ENCODE results near the gene KLHL21. TPM values are rescaled to one million over a fixed set of nuclear protein-coding genes. Genes with fewer than 3 reads are reported as not detected.
"Not testable (repeated sequence)": the region's sequence is repeated elsewhere in the genome, so short reads cannot be mapped to it uniquely, and the experiment has no call there.

Gene KLHL21
- total RNA-seq, 1 experiment from 2014 or later = 8.4 TPM

DNA sequence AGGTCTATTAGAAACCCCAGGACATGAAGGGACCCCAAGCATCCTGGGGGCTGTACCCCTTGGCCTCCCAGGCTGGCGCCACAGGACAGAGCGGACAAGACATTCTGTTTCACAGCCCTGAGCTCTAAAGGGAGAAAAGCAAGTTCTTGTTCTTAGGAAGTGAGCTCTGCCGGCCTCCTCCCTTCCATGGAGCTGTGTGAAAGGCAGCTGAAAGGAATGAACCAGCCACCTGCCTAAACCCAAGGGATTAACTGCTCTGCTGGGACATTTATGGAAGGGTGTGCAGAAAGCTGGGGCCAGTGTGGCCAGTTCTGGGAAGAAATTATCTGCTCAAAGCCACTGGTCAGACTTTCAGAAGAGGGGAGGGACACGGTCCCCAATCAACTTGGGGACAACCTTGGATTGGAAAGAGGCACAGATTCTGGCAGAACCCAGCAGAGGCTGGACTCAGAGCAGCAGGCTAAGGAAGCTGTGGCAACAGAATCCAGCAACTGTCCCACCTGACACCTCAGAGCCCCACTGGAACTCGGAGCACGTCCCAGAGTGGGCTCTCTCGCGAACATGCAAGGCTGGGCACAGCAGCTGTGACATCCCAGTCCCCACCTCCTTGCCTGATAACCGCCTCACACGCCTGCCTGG lies 2.1 kb downstream of the KLHL21 start:
- DNase-seq (ENCODE audit: low spot score) = no peak

DNA sequence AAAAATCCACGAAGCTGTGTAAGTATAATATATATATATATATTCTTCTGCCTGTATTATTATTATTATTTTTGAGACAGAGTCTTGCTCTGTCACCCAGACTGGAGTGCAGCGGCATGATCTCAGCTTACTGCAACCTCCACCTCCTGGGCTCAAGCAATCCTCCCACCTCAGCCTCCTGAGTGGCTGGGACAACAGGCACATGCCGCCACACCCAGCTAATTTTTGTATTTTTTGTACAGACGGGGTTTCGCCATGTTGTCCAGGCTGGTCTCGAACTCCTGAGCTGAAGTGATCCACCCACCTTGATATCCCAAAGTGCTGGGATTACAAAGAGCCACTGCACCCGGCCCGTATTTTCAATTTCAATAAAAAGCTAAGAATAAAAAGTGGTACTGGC lies 2.7 kb downstream of the KLHL21 start:
- DNase-seq (ENCODE audit: low spot score) = not testable (repeated sequence)

DNA sequence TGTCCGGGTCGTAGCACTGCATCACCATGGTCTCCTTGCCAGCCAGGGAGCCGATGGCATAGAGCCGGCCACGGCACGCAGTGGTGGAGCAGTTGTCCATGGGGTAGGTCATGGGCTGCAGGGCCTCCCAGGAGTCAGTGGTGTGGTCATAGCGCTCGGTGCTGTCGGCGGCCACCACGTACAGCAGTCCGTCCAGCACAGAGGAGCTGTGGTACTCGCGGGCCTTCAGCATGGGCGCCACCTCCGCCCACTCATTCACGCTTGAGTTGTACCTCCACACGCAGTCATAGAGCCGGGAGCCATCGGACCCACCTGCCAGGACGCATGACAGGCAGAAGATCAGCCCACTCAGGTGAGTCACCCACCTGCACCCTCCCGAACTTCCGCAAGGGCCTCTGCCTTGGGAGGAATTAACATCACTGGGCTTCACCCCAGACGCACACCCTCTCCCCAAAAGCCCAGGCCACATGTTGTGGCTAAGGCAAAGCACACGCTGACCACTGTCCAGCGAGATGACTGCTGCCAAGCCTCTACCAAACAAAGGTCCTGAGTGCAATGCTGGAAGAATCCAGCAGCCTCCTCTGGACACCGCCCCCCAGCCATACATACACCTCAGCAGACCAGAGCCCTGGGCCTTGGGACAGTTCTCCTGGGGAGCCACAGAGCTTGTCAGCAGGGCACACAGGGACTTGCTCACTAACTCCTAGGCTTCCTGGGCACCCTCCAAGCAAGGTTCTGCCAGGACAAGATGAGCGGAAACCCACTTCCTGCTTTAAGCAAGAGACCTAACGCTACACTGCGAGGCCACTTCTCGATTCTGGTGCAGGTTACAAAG lies 3.3 kb downstream of the KLHL21 start:
- DNase-seq (ENCODE audit: low spot score) = no peak

DNA sequence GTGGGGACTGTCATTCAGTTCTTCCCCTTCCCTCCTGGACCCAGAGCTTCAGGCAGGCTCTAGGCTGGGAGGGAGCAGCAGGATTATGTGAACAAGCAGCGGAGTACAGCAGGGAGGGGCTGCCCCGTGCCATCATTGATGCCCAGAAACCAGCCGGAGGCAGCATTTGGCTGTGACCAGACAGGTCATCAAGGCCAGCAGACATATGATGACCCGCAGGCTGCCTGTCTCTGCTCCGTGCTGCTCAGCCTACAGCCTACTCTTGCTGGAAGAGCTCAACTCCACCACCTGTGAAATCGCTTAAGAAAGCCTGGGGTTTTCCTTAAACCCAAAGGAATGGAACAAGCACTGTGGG lies 4.9 kb downstream of the KLHL21 start:
- no peak for DNase-seq (ENCODE audit: low spot score)

DNA sequence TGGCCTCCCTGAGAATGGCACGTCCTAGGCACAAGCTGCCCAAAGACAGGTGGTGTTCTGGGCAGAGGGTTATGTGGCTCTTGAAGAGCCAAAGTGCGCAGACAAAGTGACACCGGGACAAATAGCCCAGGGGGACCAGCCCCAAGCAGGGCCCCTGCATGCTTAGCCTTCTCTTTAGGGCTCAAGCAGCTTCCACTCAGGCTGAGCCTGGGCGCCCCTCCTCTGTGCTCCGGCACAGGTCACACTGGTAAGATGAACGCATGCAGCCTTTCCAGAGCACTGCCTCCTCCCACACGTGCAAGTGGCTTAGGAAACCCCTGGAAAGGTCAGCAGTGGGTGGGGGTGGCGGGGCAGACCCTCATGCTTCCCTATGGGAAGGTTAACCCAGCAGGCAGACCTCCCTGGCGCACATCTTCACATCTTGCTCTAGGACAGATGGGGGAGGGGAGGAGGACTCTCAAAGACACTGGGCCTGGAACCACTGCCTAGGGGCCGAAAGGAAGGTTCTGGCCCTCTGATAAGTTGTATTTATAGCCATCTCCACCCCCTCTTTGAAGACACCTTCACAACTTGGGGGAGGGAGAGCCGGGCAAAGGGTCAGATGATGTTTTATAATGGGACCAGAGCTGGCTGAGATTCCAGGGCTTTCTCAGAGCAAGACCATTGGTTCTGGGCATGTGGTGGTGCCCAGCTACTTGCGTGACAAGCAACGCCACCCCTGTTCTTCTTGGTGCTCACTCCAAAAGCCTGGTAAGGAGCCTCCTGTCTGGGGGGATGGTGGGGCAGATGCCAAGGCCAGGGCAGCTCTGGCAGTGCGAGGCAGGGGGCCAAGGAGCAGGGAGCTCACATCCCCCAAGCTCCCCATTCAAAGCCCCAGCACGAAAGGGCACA lies 5.5 kb downstream of the KLHL21 start:
- DNase-seq (ENCODE audit: low spot score) = no peak

DNA sequence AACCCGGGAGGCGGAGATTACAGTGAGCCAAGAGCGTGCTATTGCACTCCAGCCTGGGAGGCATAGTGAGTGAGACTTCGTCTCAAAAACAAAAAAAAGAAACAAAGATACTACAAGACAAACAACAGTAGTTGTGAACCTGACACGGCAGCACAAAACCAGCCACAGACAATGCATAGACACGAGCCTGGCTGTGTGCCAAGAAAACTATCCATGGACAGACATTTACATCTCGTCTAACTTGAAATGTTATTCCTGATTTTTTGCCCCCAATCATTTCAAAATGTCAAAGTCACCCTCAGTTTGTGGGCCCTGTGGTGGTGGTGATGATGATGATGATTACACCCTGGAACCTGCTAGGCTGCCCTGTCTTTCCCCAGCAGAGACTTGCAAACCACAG lies 6.3 kb downstream of the KLHL21 start:
- no peak for DNase-seq (ENCODE audit: low spot score)

DNA sequence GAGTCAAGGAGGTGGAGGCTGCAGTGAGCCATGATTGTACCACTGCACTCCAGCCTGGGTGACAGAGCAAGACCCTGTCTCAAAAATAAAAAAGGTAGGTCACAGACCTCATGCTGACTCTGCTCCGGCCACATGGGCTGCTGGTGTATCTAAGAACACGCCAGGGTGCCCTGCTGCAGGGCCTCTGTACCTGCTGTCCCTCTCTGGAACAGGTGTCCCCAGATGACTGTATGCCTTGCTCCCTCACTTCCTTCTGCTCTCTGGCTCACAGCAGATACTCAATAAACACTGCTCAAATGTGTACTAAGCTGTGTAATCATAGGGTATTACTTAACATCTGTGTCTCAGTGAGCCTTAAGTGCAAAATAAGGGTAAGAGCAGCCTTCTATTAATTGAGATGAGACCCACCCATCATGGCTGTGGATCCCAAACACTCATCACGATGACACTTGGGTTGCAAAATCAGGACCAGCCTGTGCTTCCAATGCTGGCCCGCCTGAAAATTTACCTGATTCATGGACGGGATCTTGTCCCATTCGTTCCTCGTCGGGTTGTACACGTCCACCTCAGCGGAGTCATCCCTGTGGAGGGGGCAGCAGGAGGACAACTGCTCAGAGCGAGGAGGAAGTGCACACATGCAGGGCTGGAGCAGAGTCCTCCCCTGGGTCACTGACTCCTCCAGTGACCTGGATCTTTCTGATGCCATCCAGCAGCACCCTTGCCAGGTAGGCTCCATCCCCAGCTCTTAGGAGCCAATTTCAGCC lies 7.5 kb downstream of the KLHL21 start:
- no peak for DNase-seq (ENCODE audit: low spot score)

DNA sequence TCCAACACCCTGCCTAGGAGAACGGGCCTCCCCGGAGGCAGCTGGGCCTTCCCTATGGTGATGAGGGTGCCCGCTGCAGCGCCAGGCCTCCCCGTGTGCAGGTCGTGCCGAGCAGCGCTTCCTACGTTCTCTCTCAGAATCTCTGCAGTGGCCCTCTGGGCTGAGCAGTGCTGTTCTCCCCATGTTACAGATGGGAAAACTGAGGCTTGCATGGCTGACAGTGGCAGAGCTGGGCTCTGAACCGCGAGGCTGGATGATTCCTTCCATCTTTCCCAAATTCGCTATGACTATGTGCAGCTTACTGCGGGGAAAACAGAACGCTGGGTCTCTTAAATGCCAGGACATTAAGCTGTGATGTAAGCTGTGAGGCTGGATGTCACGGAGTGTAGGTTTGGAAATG lies 8.9 kb downstream of the KLHL21 start:
- DNase-seq (ENCODE audit: low spot score) = no peak

DNA sequence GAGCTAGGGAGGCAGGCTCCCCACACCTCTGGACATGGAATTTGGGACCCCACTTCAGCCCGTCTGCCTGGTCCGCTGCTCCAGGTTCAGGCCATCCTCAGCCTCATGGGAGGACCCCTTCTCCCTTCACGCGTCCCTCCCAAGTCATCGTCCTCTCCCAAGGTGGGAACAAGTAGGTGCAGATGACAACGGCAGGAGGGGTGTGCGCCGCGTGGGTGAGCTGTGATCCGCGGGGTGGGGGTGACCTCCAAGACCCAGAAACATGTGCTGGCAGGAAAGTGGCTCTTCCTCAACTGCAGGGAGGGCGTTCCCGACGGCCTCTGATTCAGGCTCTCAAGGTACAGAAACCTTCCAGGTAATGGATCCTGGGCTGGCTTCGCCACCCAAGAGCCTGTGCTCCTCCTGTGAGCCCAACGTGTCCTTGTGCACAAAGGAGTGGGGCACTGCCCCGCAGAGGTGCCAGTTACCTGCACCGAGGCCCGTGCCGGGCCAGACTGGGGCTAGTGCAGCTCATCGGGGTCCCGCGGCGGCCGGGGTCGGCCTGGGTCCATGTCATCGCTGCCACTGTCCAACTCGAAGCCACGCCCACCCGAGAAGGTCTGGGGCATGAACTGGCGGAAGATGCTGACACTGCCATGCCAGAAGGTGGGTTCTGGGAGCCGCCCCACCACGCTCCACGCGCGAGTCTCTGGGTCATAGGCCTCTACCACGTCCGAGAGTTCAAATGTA lies 9.6 kb downstream of the KLHL21 start:
- DNase-seq (ENCODE audit: low spot score) = no peak

DNA sequence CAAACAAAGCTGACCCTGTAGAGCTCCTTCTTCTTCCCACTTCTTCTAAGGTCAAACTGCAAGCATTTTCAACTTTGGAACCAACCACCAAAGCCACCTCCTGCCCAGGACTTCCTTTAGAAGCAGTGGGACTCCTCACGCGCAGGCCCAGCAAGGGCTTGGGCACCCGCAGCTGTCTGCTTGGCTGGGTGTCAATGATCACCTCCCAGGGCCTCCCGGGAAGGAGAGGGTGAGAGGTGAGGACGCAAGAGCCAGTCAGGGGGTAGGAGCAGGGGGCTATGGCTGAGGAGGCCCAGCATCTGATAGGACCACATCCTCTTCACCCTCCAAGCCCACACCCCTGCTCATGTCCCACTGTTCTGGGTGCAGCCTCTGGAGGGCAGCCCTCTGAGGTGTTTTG lies 10.2 kb downstream of the KLHL21 start:
- no peak for DNase-seq (ENCODE audit: low spot score)

DNA sequence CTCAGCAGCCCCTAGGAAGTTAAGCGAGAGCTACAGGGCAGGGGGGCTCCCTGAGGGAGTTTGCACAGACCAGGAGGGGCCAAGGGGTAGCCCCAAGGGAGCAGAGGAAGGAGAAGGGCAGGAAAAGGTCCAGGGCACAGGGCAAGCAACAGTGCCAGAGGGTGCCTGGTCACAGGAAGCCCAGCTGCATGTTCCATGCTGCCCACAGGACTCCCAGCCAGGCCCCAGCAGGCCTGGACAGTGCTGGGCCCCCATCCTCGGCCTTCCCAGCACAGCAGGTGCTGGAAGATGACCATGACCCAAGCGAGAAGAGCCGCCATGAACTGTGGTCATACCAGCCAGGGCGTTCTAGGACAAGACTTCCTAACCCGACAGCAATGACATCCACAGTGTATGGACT lies 11.0 kb downstream of the KLHL21 start:
- DNase-seq (ENCODE audit: low spot score) = no peak

DNA sequence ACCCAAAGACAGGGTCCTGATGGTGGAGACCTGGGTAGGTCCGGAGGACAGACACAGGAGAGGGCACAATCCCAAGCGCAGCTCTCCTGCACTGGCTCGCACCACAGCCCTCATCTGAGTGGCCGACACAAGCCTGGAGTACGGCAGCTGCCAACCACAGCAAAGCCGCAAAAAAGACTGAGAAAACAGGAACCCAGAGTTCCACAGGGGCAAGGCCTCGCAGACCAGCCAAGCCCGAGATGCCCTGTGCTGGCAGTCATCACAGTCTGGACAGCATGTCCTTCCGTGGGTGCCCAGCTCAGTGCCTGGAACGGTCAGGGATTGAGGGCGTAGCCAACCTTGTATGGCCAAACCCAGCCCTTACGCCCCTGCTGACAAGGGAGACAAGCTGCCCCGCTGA lies 11.4 kb downstream of the KLHL21 start:
- DNase-seq (ENCODE audit: low spot score) = no peak

DNA sequence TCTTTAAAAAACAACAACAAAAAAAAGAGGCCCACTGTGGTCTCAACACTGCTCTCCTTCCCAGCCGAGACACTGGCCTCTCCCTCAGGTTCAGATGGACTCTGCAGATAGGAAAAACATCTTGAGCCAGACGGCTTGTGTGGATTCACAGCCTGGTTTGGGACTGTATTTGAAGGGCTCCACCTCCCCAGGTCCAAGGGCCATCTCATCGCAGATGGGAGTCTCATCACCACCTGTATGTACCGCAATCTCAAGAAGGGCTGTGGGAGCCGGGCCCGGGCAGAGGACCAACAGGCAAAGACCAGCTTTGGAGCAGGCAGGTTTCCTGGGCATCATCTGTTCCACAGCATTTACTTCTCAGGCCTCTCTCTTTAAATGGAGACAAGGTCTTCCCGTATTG lies 12.6 kb downstream of the KLHL21 start:
- no peak for DNase-seq (ENCODE audit: low spot score)

DNA sequence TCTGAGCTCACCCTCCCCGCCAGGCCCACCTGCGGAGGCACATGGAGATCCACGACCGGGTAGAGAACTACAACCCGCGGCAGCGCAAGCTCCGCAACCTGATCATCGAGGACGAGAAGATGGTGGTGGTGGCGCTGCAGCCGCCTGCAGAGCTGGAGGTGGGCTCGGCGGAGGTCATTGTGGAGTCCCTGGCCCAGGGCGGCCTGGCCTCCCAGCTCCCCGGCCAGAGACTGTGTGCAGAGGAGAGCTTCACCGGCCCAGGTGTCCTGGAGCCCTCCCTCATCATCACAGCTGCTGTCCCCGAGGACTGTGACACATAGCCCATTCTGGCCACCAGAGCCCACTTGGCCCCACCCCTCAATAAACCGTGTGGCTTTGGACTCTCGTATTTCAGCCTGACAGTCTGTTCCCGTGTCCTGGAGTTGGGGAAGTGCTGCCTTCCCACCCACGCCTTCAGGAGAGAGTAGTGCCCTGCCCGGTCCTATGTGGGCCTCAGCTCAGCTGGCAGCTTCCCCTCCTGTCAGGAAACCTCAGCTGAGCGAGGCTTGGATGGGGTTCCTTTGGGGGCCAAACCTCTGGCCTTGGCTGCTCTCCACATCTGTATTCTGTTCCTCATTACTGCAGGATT lies 13.7 kb downstream of the KLHL21 start:
- DNase-seq (ENCODE audit: low spot score) = no peak

DNA sequence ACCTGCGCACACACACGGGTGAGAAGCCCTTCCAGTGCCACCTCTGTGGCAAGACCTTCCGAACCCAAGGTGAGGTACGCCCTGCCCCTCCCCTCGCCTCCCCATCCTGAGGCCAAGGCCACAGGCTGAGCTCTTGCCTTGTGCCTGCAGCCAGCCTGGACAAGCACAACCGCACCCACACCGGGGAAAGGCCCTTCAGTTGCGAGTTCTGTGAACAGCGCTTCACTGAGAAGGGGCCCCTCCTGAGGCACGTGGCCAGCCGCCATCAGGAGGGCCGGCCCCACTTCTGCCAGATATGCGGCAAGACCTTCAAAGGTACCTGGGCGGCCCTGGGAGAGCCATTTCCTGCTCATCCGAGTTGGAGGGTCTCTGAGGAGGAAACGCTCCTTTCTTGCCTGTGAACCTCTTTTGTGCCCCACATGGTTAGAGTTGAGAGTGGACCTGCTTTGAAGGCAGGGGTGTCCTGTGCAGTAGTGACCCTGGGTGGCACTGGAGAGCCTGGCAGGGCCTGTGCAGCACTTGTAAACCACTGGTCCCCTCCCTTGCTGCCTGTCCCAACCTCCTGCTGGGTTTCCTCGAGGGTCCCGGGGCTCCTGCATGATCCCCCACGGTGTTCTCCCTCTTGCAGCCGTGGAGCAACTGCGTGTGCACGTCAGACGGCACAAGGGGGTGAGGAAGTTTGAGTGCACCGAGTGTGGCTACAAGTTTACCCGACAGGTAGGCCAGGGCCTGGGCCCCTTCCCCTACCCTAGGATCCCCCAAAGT lies 14.4 kb downstream of the KLHL21 start:
- DNase-seq (ENCODE audit: low spot score) = no peak

DNA sequence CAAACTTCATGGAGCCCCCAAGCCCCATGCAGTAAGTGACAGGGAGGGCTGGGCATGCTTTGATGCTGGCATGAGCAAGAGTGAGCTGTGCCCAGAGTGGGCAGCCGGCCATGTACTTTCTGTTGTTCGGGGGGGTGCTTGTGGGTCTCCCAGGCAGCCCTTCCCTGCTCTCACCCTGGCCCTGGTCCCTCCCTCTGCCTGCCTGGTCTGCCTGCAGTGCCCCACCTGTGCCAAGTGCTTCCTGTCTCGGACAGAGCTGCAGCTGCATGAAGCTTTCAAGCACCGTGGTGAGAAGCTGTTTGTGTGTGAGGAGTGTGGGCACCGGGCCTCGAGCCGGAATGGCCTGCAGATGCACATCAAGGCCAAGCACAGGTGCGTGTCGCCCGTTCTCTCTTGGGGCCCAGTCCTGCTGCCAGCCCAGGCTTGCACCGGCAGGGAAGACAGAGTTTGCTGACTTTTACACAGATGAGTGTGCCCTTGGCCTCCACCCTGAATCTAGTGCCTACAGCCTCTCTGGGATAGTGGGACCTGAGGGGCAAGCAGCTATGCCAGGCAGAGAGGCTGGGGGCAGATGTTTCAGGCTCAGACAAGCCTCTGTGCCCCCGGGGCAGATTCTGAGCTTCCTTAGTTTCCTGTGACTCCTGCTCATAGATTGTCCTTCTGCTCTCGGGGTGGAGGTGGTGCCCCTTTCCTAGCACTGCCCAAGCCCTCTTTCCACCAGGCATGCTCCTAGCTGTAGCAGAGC lies 15.2 kb downstream of the KLHL21 start:
- no peak for DNase-seq (ENCODE audit: low spot score)

DNA sequence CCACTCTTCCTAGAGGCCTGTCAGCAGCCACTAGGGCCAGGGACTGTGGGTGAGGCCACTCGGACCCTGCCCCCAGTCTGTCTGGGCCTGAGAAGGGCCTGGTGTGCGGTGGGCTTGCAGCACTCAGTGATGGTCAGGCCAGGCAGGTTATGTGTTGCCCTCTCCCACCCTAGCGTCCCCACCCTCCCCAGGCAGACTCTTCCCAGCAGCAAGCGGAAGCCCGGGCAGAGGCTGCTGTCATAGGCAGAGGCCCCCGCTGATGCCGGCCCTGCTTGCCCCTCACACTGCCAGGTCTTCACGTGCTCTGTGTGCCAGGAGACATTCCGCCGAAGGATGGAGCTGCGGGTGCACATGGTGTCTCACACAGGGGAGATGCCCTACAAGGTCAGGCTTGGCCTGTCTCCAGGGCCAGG lies 16.3 kb downstream of the KLHL21 start:
- no peak for DNase-seq (ENCODE audit: low spot score)

DNA sequence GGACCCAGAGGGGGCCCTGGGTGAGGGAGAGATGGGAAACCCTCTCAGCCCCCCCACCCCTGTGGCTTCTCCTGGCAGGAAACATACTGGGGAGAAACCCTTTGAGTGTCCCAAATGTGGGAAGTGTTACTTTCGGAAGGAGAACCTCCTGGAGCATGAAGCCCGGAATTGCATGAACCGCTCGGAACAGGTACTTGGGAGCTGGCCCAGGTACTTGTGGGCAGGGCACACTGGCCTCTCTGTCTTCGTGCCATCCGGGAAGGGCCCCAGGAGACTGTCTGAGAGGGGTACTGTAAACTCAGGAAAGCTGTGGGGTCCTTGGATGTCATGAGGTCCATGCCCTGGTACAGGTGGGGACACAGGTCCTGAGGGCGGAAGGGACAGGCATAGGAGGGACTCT lies 16.8 kb downstream of the KLHL21 start:
- no peak for DNase-seq (ENCODE audit: low spot score)

DNA sequence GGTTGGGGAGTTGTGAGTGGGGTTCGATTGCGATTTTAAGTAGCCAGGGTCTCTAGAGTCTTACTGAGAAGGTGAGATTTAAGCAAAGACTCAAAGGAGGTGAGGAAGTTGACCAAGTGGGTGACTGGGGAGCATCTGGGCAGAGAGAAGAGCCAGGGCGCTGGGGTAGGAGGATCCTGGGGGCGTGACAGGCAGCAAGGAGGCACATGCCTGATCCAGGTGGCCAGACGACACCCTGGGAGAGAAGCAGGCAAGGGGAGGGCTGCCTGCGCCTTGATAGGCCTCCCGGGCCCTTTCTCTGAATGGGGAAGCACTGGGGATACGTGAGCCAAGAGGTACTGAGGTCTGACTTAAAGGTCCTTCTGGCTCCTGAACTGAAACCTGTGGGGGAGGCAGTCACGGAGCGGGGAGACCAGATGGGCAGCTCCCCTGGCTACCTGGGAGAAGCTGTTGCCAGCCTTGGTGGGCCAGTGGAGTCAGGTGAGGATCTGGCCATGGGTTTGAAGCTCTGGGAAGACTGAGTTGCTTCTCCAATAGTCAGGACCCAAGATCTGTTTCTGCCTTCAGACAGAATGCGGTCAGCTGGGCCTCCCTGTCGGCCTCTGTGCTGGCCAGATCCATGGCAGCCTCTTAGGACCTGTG lies 17.5 kb downstream of the KLHL21 start:
- DNase-seq (ENCODE audit: low spot score) = no peak

Data from H4 (cell line).